OCI-LY1 (cell line): ENCODE measurements around the gene TUBGCP2.

ENCODE experiments used
- H2AFZ ChIP-seq: fragments of 200-600 bp; sonication (generic), shearing (Covaris generic); 2 replicates; pipeline ENCODE4 v1.6.0; 2014; ENCODE audit warnings: antibody characterized with exemption, mild to moderate bottlenecking, low read length
- H3F3A ChIP-seq: fragments of 200-600 bp; sonication (generic), shearing (Covaris generic); 2 replicates; pipeline ENCODE4 v1.6.0; 2014; ENCODE audit warnings: mild to moderate bottlenecking, antibody characterized with exemption, low read length, moderate library complexity; ENCODE audit not compliant: insufficient read depth
- H3K27ac ChIP-seq: fragments of 200-600 bp; sonication (generic); 2 replicates; pipeline ENCODE4 v1.5.1; 2014; ENCODE audit warnings: low read length, mixed run types, mild to moderate bottlenecking, low read depth; ENCODE audit not compliant: poor library complexity, severe bottlenecking
- H3K27me3 ChIP-seq: fragments of 200-600 bp; sonication (generic); 2 replicates; pipeline ENCODE4 v1.6.0; 2014; ENCODE audit warnings: antibody characterized with exemption, mild to moderate bottlenecking, low read length, moderate library complexity; ENCODE audit not compliant: insufficient read depth
- H3K36me3 ChIP-seq: fragments of 200-600 bp; sonication (generic); 2 replicates; pipeline ENCODE4 v1.6.1; 2014; ENCODE audit warnings: mild to moderate bottlenecking, antibody characterized with exemption, low read length, moderate library complexity, mixed read lengths; ENCODE audit not compliant: insufficient read depth
- H3K4me1 ChIP-seq: fragments of 200-600 bp; sonication (generic); 2 replicates; pipeline ENCODE4 v1.5.1; 2014; ENCODE audit warnings: mild to moderate bottlenecking, low read length, moderate library complexity; ENCODE audit not compliant: insufficient read depth, severe bottlenecking
- H3K4me2 ChIP-seq: fragments of 200-600 bp; sonication (generic), shearing (Covaris generic); 2 replicates; pipeline ENCODE4 v1.6.1; 2014; ENCODE audit warnings: low read length
- H3K4me3 ChIP-seq: fragments of 200-600 bp; sonication (generic); 2 replicates; pipeline ENCODE4 v1.5.1; 2014; ENCODE audit warnings: low read length, low read depth, mild to moderate bottlenecking, mixed read lengths; ENCODE audit not compliant: poor library complexity, severe bottlenecking
- H3K79me2 ChIP-seq: fragments of 200-600 bp; shearing (Covaris generic); 2 replicates; pipeline ENCODE4 v1.6.1; 2016; ENCODE audit warnings: mixed run types, low read length, mixed read lengths; ENCODE audit not compliant: insufficient read depth
- H3K9ac ChIP-seq: fragments of 200-600 bp; sonication (generic), shearing (Covaris generic); 2 replicates; pipeline ENCODE4 v1.6.1; 2014; ENCODE audit warnings: mild to moderate bottlenecking, low read length, mixed read lengths
- H3K9me2 ChIP-seq: fragments of 200-600 bp; sonication (generic), shearing (Covaris generic); 2 replicates; pipeline ENCODE4 v1.6.1; 2014; ENCODE audit warnings: low read depth, mild to moderate bottlenecking, low read length, mixed read lengths
- H3K9me3 ChIP-seq: fragments of 200-600 bp; shearing (Covaris generic); 2 replicates; pipeline ENCODE4 v1.6.1; 2014; ENCODE audit warnings: low read length, mixed read lengths
- H4K20me1 ChIP-seq: fragments of 200-600 bp; sonication (generic), shearing (Covaris generic); 2 replicates; pipeline ENCODE4 v1.6.0; 2016; ENCODE audit warnings: mild to moderate bottlenecking, low read length; ENCODE audit not compliant: insufficient read depth
- EZH2 ChIP-seq: fragments of 200-600 bp; sonication (generic), shearing (Covaris generic); IDR thresholded peaks from 2 replicates; pipeline ENCODE4 v1.8.0; 2017; ENCODE audit warnings: borderline replicate concordance, mixed run types, mild to moderate bottlenecking, antibody characterized with exemption, low read length, moderate library complexity, mixed read lengths
- TF ChIP-seq, protein P1 (sequence below): fragments of 200-600 bp; sonication (generic), shearing (Covaris generic); IDR thresholded peaks from 2 replicates; pipeline ENCODE4 v1.5.1; 2017; ENCODE audit warnings: mild to moderate bottlenecking, antibody characterized with exemption, low read length, moderate library complexity, mixed read lengths

Gene TUBGCP2

DNA sequence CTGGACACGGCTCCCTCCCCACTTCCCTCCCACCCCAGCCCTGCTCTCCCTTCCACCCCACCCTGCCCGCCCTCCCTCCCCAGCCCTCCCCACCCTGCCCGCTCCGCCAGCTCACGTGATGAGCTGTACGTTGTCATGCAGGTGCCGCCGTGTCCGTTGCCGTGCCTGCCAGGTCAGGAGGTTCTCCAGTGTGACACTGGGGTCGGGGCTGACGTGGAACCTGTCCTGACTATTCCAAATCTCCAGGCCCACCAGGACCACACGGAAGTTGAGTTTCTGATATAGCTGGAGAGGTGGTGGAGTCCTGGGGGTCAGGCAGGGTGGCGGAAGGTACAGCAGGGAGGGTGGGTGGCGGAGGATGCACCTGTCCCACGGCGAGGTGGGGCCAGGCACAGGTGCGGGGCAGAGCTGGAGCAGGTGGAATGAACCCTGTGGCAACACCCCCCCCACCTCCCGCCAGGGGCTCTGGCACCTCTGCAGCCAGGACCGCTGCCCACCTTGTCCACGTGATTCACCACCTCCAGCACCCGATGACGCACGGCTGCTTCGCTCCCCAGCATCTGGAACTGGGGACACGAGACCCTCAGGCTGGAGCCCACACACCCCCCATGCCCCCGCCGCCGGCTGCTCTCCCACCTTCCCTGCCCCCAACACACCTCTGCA is 36.2 kb downstream of the TUBGCP2 start:
- Histone ChIP-seq H4K20me1 (no peaks in the 10 kb centered on the region), H3F3A (no peaks in the 10 kb centered on the region), H3K4me2 (no peak overlapping the region), H3K27ac (no peak overlapping the region), H2AFZ (no peak overlapping the region), H3K4me3 (no peak overlapping the region), H3K36me3 (no peaks in the 10 kb centered on the region), H3K9ac (no peak overlapping the region), H3K9me2 (no peaks in the 10 kb centered on the region), H3K79me2 (no peaks in the 10 kb centered on the region), H3K9me3 (no peaks in the 10 kb centered on the region), H3K4me1 (peaks cover 5% of the 10 kb centered on the region), H3K27me3 (no peaks in the 10 kb centered on the region)
- TF ChIP-seq EZH2 = no peak
- TF ChIP-seq, protein P1, sequence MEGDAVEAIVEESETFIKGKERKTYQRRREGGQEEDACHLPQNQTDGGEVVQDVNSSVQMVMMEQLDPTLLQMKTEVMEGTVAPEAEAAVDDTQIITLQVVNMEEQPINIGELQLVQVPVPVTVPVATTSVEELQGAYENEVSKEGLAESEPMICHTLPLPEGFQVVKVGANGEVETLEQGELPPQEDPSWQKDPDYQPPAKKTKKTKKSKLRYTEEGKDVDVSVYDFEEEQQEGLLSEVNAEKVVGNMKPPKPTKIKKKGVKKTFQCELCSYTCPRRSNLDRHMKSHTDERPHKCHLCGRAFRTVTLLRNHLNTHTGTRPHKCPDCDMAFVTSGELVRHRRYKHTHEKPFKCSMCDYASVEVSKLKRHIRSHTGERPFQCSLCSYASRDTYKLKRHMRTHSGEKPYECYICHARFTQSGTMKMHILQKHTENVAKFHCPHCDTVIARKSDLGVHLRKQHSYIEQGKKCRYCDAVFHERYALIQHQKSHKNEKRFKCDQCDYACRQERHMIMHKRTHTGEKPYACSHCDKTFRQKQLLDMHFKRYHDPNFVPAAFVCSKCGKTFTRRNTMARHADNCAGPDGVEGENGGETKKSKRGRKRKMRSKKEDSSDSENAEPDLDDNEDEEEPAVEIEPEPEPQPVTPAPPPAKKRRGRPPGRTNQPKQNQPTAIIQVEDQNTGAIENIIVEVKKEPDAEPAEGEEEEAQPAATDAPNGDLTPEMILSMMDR = no peak

DNA sequence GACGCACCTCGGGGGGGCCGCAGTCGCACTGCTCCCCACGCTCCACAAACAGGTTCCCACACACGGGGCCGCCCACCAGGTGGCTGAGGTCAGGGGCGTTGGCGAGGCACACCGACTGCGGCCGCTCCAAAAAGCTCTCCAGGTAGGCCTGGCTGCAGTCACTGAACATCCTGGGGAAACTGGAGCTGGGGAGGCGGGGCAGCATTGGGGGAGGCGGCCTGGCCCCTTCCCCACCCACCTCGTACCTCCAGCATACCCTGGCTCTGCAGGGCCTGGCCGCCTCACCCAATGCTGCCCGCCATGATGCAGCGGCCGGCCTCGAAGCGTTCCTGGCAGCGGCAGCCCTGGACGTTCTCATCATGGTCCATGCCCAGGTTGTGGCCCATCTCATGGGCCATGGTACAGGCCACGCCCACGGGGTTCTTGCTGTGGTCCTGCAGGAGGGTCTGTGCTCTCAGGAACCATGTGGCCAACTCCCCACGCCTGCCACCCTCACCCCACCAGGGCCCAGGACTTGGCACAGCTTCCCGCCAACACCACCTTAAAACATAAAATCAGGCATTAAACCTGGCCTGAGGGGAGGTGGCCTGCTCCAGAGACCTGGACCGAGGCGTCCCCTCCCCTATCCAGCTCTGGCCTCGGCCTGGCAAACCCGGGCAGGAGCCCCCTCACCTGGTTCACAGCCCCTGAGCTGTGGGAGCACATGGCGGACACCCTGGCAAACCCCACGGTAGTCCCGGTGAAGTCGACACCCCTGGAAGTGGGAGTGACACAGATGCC is 37.0 kb downstream of the TUBGCP2 start:
- Histone ChIP-seq H3K36me3 (no peaks in the 10 kb centered on the region), H2AFZ (no peak overlapping the region), H3K79me2 (no peaks in the 10 kb centered on the region), H3F3A (no peaks in the 10 kb centered on the region), H4K20me1 (no peaks in the 10 kb centered on the region), H3K27me3 (no peaks in the 10 kb centered on the region), H3K4me3 (no peak overlapping the region), H3K27ac (no peak overlapping the region), H3K9me3 (no peaks in the 10 kb centered on the region), H3K4me2 (no peak overlapping the region), H3K9ac (no peak overlapping the region), H3K4me1 (peaks cover 5% of the 10 kb centered on the region), H3K9me2 (no peaks in the 10 kb centered on the region)
- TF ChIP-seq, protein P1 = no peak
- no peak for TF ChIP-seq EZH2

DNA sequence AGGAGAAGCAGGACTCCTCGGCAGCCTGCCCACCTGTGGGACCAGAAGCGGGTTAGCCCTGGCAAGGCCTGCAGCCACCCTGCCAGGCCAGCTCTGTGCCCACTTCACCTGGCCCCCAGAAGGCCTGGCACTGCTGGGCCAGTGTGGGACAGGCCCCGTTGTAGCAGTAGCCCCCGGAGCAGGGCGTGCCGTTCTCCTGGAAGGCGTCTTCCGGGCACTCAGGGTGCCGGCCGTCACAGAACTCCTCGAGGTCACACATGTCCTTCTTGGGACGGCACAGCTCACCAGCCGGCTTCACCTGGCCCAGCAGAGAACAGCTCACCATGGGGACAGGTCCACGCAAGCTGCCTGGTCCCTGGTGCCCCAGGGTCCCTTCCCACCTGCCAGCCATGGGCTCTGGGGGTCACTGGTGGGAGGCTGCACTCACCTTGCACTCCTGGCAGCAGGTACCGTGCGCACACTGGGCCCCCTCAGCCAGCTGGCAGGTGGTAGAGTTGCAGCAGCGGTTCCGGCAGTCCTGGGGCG is 37.8 kb downstream of the TUBGCP2 start:
- Histone ChIP-seq H3K4me3 (no peak overlapping the region), H3K9me2 (no peaks in the 10 kb centered on the region), H3K9ac (no peak overlapping the region), H3K36me3 (no peaks in the 10 kb centered on the region), H2AFZ (no peak overlapping the region), H3K79me2 (no peaks in the 10 kb centered on the region), H3K4me1 (peaks cover 5% of the 10 kb centered on the region), H4K20me1 (no peaks in the 10 kb centered on the region), H3F3A (no peaks in the 10 kb centered on the region), H3K27ac (no peak overlapping the region), H3K9me3 (no peaks in the 10 kb centered on the region), H3K27me3 (no peaks in the 10 kb centered on the region), H3K4me2 (no peak overlapping the region)
- TF ChIP-seq, protein P1 = no peak
- TF ChIP-seq EZH2 = no peak
